ENCODE measurements around the gene AHRR.
A peak's percentile ranks its signal among the peaks of the same experiment; 100 is the strongest.

AHRR gene

GRCh38 chr5:429453-430188 lies 108.1 kb downstream of the AHRR start:
- no peak for DNase-seq (ENCODE audit: low spot score)

- DNase-seq (ENCODE audit: low spot score): no peak
Observed at GRCh38 chr5:430214-430925, 108.9 kb downstream of the AHRR start.

- DNase-seq (ENCODE audit: low spot score): peak; percentile 42
Observed at GRCh38 chr5:431001-431710, 109.6 kb downstream of the AHRR start.

- no peak for DNase-seq (ENCODE audit: low spot score)
Observed at GRCh38 chr5:431711-432050, 110.2 kb downstream of the AHRR start.

- no peak for DNase-seq (ENCODE audit: low spot score)
Observed at GRCh38 chr5:432201-432927, 110.8 kb downstream of the AHRR start.

- no peak for DNase-seq (ENCODE audit: low spot score)
Observed at GRCh38 chr5:432928-433791, 111.6 kb downstream of the AHRR start.

- no peak for DNase-seq (ENCODE audit: low spot score)
Observed at GRCh38 chr5:433836-434235, 112.3 kb downstream of the AHRR start.

GRCh38 chr5:434443-435146 lies 113.1 kb downstream of the AHRR start:
- no peak for DNase-seq (ENCODE audit: low spot score)

- no peak for DNase-seq (ENCODE audit: low spot score)
Observed at GRCh38 chr5:435156-435790, 113.8 kb downstream of the AHRR start.

GRCh38 chr5:435961-436640 lies 114.6 kb downstream of the AHRR start:
- DNase-seq (ENCODE audit: low spot score): no peak

GRCh38 chr5:436641-436975 lies 115.1 kb downstream of the AHRR start:
- no peak for DNase-seq (ENCODE audit: low spot score)

- DNase-seq (ENCODE audit: low spot score): no peak
Observed at GRCh38 chr5:437281-437771, 115.8 kb downstream of the AHRR start.

GRCh38 chr5:438481-438981 lies 117.0 kb downstream of the AHRR start:
- DNase-seq (ENCODE audit: low spot score): no peak

- no peak for DNase-seq (ENCODE audit: low spot score)
Observed at GRCh38 chr5:439181-439580, 117.7 kb downstream of the AHRR start.

GRCh38 chr5:439636-440035 lies 118.1 kb downstream of the AHRR start:
- DNase-seq (ENCODE audit: low spot score): no peak

GRCh38 chr5:440401-441201 lies 119.1 kb downstream of the AHRR start:
- no peak for DNase-seq (ENCODE audit: low spot score)

- no peak for DNase-seq (ENCODE audit: low spot score)
Observed at GRCh38 chr5:441996-442334, 120.5 kb downstream of the AHRR start.

- peak; percentile 58 for DNase-seq (ENCODE audit: low spot score)
Observed at GRCh38 chr5:442335-443238, 121.1 kb downstream of the AHRR start, which contains the start of gene EXOC3. TSS of gene EXOC3 (plus strand) at chr5:443176. CDS start at chr5:446206, 3,030 bp downstream.

Data from cerebellar cortex (tissue), 1 donor.